Amniotic epithelial cell (primary cell): ENCODE data around the gene OGN.
"Not testable (repeated sequence)": the region's sequence is repeated elsewhere in the genome, so short reads cannot be mapped to it uniquely, and the experiment has no call there.

Experiments
- DNase-seq: peaks from one replicate; pipeline ENCODE4 v3.0.0-alpha.2; 2010; ENCODE audit warnings: low read depth

The OGN gene, protein sequence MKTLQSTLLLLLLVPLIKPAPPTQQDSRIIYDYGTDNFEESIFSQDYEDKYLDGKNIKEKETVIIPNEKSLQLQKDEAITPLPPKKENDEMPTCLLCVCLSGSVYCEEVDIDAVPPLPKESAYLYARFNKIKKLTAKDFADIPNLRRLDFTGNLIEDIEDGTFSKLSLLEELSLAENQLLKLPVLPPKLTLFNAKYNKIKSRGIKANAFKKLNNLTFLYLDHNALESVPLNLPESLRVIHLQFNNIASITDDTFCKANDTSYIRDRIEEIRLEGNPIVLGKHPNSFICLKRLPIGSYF

GRCh38 chr9:92404042-92404836, at the start of gene OGN:
TSS of gene OGN (minus strand) at chr9:92404578. CDS start at chr9:92403407, 1,171 bp downstream.
- no peak for DNase-seq

GRCh38 chr9:92446536-92446935, 42.2 kb upstream of the OGN start:
- DNase-seq = no peak

DNA sequence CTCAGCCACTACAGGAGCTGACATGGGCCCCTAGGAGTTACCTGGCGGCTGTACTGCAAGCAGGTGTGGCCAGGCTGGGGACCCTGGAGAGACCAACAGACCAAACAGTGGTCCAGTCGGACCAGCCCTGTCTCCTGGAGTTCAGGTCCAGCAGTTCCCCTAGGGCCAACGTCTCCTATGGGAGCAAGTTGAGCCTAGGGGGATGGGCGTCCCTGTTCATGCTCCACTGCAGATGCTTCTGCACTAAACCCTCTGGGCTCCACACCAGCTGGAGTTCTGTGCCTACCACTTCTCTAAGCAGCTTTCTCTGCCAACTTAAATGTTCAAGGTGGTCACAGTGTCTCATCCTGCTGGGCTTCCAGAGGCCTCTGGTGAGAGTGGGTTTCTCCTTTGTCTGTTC, 40.5 kb upstream of the OGN start:
- DNase-seq = no peak

- no peak for DNase-seq
These were observed 36.3 kb upstream of the OGN start for GRCh38 chr9:92440751-92441046.

GRCh38 chr9:92439921-92440750, 35.8 kb upstream of the OGN start:
- peak; percentile 81 for DNase-seq

GRCh38 chr9:92438900-92439526, 34.6 kb upstream of the OGN start:
- peak; percentile 31 for DNase-seq

- DNase-seq = no peak
These were observed 30.9 kb upstream of the OGN start for GRCh38 chr9:92435263-92435662.

DNA sequence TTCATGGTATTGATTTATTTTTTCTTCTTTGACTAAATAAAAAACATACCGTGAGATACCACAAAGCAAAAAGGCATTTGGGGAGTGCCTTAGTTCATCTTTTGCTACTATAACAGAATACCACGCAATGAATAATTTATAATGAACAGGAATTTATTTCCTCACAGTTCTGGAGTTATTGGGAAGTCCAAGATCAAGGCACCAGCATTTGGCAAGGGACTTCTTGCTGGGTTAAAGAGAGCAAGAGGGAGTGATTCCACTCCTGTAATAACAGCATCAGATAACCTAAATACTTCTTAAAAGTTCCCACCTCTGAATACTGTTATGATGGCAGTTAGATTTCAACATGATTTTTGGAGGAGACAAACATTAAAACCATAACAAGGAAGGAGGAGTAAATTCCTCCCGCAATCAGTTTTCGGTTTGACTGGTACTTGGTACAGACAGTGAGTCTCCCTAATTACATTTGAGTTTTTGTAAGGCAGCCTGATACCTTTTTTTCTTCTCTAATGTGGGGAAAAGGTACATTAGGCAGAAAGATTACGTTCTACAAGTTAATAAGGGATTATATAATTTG, 28.7 kb upstream of the OGN start:
- peak; percentile 20 for DNase-seq

- DNase-seq = no peak
These were observed 28.0 kb upstream of the OGN start for GRCh38 chr9:92432350-92432749.

DNA sequence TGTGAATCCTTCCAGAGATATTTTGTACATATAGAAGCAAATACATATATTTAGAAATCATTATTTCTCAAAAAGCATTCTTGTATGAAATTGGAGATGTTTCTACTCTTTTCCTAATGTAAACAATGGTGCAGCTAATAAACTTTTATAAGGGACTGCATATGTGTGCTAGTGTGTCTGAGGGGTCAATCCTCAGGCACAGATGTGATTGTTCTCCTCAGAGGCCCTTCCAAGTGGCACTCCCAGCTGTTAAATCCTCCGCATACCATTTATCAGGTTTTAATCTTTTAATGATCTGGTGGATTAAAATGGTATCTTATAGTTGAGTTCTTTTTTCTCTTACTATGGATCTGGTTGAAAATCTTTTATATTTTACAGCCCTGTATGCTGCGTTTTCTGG, 25.5 kb upstream of the OGN start:
- DNase-seq = no peak

DNA sequence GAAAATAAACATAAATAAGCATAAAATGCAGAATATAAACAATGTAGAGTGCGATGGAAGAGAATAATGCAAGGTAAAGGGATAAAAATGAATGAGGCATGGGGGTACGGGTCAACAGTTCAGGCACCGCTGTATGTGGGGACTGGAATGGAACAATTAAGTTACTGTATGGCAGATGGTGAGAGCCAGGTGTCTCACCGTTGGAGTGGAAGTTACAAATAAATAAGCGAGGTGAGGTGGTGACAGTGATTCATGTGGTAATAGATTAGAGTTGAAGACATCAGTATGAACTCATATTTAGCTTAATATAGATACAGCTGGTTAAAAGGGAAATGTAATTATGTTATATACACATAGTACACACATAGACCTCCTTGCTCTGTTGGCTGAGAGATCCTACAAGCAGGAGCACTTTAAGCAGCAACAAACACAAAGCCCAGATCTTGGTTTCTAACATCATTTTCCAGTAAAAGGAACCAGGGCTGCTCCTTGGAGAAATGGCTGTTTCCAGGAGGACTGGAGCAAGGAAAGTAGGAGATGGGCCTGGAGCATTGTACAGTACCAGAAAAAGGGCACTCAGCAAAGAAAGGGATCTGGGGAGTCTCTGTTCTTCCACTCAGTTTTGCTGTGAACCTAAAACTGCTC, 22.2 kb upstream of the OGN start:
- DNase-seq = no peak

- no peak for DNase-seq
These were observed 21.1 kb upstream of the OGN start for GRCh38 chr9:92425474-92425873.

DNA sequence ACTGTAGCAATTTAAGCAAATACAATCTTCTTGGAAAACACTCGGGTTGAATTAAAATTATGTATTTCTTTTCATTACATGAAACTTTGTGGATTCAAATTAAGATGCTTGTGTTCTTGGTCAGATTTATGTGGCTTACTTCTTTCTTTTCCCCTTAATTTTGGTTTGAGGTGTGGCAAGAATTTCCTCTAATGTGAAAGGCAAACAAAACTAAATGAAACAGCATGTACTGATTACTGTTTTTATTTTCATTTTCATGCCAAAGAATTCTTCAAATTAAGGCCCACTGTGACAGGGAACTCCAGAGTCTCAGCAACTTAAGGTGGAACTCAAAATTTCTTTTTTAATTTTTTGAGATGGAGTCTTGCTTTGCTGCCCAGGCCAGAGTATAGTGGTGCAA, 20.0 kb upstream of the OGN start, which contains the start of gene OMD:
Gene OMD, minus strand, starts transcription at position 132 of the 400 bp plus-strand sequence. CDS start 6,913 bp downstream, outside the sequence.
- DNase-seq = no peak

DNA sequence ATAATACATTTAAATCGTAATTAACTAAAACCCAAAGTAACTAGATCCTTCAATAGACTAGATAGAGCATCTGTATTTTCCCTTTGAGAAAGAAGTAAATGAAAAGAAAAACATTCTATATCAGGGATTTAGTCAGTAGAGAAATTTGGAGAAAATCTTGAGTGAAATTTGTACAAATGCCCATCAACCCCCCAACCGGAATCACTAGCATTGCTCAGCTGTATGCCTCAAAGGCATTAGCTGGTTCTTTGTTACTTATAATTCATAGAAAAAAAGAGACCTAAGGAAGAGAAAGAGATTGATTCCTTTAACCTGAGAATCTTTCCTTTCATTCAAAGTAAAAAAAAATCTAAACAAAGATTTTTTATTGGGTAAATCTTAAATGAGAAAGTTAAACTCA, 19.2 kb upstream of the OGN start:
- DNase-seq = no peak

DNA sequence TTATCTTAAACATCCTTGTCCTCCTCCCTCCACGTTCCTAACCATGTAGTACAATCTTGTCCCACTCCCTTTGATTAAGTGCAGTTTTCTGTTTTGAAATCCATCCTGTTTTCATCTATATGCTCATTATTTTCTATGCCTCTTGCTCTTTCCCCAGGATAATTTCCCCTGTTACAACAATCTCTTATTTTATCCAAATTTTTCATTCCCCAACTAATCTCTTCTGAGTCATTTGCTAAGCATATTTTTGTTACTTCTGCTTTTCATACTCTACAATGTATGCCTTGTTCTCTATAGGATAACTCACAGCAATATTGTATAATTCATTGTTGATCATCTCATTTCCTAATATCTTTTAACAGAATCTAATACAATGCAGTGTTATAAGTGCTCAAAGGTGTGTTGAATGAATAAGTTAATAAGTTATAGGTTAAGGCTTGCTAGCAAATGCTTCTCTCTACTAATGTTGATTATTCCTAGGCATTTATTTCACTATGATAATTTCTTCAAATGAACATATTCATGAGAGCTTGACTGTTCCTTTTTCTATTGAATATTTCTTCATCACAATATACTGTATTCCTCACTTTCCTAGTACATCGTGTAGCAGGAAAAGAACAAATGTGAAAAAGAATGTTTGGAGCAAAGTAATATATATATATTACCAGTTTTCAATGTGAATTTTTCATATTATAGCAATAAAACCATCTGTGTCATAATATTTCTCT, 18.4 kb upstream of the OGN start:
- no peak for DNase-seq

- DNase-seq = no peak
These were observed 10.2 kb upstream of the OGN start for GRCh38 chr9:92414566-92414965.

- DNase-seq = not testable (repeated sequence)
These were observed 6.8 kb upstream of the OGN start for GRCh38 chr9:92411157-92411556.

DNA sequence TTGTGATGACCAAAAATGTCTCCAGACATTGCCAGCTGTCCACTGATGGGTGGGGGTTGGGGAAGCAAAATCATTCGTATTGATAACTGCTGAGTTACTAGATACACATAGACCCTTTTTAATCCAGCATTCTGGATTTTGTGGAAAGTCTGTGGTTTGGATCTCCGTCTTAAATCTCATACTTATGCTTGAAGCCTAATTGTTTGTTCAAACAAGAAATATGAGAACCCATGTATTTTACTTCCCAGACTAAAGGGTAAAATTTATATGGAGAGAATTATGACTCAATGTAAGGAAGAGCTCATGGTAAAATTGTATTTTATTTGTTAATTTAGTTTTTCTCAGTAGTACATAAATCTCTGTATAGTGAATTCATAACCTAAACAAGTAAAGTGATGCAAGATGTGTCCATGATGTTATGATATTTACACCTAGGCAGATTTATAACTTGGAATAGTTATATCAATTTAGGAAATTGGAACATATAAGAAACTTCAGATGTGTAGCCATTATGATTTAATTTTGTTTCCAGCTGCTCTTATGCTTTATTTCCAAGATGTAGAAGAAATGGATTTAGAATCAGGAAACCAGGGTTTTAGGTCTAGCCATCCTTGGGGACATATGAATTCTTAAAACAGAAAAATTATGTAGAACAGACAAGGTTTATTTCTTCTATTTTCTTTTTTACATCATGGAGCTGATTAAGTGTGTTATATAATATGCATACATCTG, 4.5 kb upstream of the OGN start:
- no peak for DNase-seq

DNA sequence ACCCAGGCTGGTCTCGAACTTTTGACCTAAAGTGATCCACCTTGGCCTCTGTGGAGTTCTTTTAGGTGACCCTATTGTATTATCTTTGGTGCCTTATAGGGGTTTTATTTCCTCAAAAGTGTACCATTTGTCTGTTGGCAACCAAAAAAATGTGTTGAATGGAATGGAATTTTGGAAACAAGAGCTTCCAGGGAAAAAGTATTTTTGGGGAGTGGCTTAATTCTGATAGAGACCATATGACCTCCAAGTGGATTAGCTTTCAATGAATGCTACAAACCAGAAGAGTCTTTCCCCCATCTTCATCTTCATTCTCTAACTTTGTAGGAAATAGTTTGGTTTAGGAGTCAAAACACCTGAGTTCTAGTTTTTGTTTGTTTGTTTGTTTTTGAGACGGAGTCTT, 3.4 kb upstream of the OGN start:
- no peak for DNase-seq

DNA sequence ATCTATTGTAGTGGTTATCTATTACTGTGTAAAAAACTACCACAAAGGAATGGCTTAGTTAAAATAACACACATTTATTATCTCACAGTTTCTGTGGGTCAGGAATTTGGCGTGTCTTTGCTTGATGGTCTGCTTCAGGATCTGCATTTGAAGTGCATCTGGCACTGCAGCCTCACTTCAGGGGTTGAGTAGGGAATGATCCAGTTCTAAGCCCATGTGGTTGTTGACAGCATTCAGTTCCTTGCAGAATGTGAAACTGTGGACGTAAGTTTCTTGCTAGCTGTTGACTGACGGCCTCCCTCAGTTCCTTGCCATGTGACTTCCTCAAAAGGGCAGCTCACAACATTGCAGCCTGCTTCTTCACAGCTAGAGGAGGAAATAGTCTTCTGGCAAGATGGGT, 2.1 kb upstream of the OGN start:
- peak; percentile 60 for DNase-seq
